Measurements from ENCODE around the gene CDKN1B. TPM values are rescaled to one million over a fixed set of nuclear protein-coding genes. Genes with fewer than 3 reads are reported as not detected.

CDKN1B gene
- total RNA-seq, 1 donor from 2014 or later: 49.6 TPM

DNA sequence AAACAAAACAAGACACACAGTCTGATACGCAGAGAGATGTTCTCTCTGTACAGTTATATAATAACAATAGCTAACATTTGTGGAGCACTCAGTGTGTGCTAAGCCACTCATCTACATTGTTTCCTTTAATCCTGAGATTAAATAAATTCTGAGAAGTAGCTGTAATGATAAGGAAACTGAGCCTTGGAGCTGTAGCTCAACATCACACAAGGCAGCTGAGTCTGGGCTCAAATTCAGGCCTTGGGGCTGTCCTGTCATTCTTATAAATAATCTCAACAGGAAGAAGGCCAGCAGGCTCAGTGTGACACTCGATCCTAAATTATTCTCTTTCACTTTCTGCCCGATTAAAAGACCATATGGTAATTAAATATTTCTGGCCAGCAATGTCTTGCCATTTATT, 24.5 kb downstream of the CDKN1B start:
- Mint-ChIP-seq H3K4me1 (ENCODE audit: unreplicated experiment) (peaks cover 21% of the 10 kb centered on the region), H3K9me3 (no peaks in the 10 kb centered on the region), H3K27me3 (peaks cover 5% of the 10 kb centered on the region), H3K4me3 (no peak overlapping the region), H3K36me3 (peaks cover 18% of the 10 kb centered on the region), H3K27ac (no peak overlapping the region)
- peak; percentile 10 for DNase-seq (ENCODE audit: extremely low spot score, unreplicated experiment)
- TF ChIP-seq, protein P1, sequence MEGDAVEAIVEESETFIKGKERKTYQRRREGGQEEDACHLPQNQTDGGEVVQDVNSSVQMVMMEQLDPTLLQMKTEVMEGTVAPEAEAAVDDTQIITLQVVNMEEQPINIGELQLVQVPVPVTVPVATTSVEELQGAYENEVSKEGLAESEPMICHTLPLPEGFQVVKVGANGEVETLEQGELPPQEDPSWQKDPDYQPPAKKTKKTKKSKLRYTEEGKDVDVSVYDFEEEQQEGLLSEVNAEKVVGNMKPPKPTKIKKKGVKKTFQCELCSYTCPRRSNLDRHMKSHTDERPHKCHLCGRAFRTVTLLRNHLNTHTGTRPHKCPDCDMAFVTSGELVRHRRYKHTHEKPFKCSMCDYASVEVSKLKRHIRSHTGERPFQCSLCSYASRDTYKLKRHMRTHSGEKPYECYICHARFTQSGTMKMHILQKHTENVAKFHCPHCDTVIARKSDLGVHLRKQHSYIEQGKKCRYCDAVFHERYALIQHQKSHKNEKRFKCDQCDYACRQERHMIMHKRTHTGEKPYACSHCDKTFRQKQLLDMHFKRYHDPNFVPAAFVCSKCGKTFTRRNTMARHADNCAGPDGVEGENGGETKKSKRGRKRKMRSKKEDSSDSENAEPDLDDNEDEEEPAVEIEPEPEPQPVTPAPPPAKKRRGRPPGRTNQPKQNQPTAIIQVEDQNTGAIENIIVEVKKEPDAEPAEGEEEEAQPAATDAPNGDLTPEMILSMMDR (conservative IDR thresholded peaks at IDR 0.05): no peak

DNA sequence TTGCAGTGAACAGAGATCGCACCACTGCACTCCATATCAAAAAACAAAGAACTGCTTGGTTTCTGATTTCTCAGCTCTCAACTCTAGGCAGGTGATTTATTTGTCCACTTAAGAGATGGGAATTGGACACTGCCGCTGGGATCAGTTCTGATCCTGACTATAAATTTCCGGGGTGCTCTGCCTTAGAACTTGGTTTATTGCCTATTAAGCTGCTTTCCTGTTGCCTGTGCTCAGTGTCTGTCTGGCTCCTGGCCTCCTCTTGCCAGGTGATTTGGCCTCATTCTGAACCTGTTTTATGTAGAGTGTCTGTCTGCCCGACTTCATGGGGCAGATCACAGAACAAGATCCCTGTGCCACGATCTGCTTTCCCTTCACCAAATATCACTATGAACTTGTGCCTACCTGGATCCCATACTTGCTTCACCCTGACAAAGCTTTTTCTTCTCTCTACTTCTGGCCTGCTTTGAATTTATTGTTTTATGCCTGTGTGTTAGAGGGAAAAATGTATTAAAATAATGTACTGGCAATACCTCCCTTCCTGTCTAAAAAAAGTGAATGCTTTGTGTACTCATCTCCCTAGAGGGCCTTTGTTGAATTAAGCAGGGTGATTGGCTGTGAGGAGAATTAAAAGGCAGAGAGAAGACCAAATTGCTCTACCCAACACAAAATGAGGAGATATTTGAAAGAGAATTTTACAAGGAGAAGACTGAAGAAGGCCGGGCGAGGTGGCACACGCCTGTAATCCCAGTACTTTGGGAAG, 27.6 kb downstream of the CDKN1B start:
- DNase-seq (ENCODE audit: extremely low spot score, unreplicated experiment): peak; percentile 11
- TF ChIP-seq, protein P1 (conservative IDR thresholded peaks at IDR 0.05): no peak
- H3K9me3 Mint-ChIP-seq: no peaks in the 10 kb centered on the region
- H3K4me1 Mint-ChIP-seq (ENCODE audit: unreplicated experiment): peaks cover 9% of the 10 kb centered on the region
- peaks cover 27% of the 10 kb centered on the region for H3K36me3 Mint-ChIP-seq
- no peak overlapping the region for H3K27ac Mint-ChIP-seq
- peaks cover 3% of the 10 kb centered on the region for H3K27me3 Mint-ChIP-seq
- H3K4me3 Mint-ChIP-seq: no peak overlapping the region

DNA sequence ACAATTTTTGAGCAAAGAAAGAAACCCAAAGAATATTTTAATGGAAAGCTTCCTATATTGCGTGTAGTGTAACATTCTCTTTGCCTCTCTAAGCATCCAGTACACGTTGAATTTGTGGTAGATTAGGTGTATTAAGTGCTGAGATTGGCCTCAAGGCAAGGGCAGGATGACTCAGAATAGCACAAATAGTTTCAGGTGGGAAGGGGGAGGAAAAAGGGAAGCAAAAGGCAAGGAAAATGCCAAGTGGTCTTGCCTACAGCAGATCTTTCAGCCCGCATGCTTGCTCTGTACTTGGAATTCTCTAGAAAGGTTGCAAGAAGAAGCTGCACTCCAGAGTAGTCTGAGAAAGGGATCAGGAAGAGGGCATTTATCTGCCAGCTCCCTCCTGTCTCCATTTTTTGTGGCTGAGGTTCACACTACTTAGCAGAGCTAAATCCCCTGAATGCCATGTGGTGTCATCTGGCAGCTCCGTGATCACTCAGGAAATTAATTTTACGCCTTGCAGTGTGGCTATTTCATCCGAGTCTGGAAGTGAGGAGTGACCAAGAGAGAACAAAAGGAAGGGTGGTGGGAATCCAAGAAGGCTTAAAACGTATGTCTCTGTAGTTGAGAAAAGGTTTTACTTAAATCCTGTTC, 28.5 kb downstream of the CDKN1B start:
- H3K36me3 Mint-ChIP-seq: peaks cover 24% of the 10 kb centered on the region
- no peak overlapping the region for H3K4me3 Mint-ChIP-seq
- no peak overlapping the region for H3K27ac Mint-ChIP-seq
- DNase-seq (ENCODE audit: extremely low spot score, unreplicated experiment): peak; percentile 32
- H3K9me3 Mint-ChIP-seq: no peaks in the 10 kb centered on the region
- peaks cover 3% of the 10 kb centered on the region for H3K27me3 Mint-ChIP-seq
- TF ChIP-seq, protein P1 (conservative IDR thresholded peaks at IDR 0.05): no peak
- peaks cover 9% of the 10 kb centered on the region for H3K4me1 Mint-ChIP-seq (ENCODE audit: unreplicated experiment)

- H3K4me3 Mint-ChIP-seq: no peak overlapping the region
- H3K27me3 Mint-ChIP-seq: peaks cover 3% of the 10 kb centered on the region
- H3K27ac Mint-ChIP-seq: no peak overlapping the region
- TF ChIP-seq, protein P1 (conservative IDR thresholded peaks at IDR 0.05): no peak
- H3K4me1 Mint-ChIP-seq (ENCODE audit: unreplicated experiment): peaks cover 9% of the 10 kb centered on the region
- DNase-seq (ENCODE audit: extremely low spot score, unreplicated experiment): peak; percentile 29
- H3K36me3 Mint-ChIP-seq: peaks cover 32% of the 10 kb centered on the region
- no peaks in the 10 kb centered on the region for H3K9me3 Mint-ChIP-seq
Observed at GRCh38 chr12:12747278-12747677, 30.1 kb downstream of the CDKN1B start.

GRCh38 chr12:12748044-12748443, 30.9 kb downstream of the CDKN1B start:
- no peak for DNase-seq (ENCODE audit: extremely low spot score, unreplicated experiment)
- peaks cover 3% of the 10 kb centered on the region for H3K27me3 Mint-ChIP-seq
- peaks cover 9% of the 10 kb centered on the region for H3K4me1 Mint-ChIP-seq (ENCODE audit: unreplicated experiment)
- H3K4me3 Mint-ChIP-seq: no peak overlapping the region
- TF ChIP-seq, protein P1 (conservative IDR thresholded peaks at IDR 0.05): no peak
- no peaks in the 10 kb centered on the region for H3K9me3 Mint-ChIP-seq
- H3K27ac Mint-ChIP-seq: no peak overlapping the region
- peaks cover 30% of the 10 kb centered on the region for H3K36me3 Mint-ChIP-seq

All from type B pancreatic cell (in vitro differentiated cells).